ENCODE results near the gene TOM1L2. TPM values are rescaled to one million over a fixed set of nuclear protein-coding genes. Genes with fewer than 3 reads are reported as not detected.
"Not testable (repeated sequence)": the region's sequence is repeated elsewhere in the genome, so short reads cannot be mapped to it uniquely, and the experiment has no call there.

Gene TOM1L2
- total RNA-seq, 1 donor from 2014 or later, result 119 TPM

DNA sequence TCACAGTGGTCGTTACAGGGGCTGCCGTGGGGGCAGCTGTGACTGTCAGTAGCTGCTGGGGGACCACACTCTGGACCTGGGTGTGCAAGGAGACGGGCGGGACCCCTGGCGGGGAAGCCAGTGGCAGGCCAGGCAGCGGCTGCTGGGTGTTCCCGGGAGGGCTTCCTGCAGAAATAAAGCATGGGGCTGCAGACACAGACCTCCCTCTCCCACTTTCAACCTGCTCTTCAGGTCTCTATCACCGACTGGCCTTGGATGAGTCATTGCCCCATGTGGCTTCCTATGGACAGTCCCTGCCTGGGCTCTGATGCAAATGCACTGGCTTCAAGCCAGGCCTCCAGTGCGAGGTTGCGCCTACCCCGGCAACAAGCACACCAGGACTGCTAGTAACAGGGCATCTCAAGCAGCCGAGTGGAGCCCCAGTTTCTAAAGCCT, 152.6 kb downstream of the TOM1L2 start:
- peak; percentile 83 for DNase-seq (ENCODE audit: low spot score)

DNA sequence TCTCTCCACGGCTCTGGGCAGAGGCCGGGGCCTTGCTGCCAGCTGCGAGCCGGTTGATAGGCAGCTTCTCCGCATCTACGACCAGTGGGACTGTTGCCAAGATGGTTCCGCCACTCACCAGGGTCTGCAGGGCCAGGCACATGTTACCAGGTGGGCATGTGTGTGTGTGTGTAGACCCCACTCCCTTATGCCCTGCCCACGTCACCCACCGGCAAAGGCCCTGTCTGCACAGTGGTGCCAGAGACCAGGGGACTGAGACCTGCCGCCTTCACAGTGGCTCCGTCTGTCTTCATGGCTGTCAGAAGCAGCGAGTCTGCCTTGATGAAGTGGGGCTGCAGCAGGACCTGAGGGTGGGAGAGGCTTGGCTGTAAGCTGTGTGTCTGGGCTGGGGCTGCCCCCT, 153.1 kb downstream of the TOM1L2 start:
- no peak for DNase-seq (ENCODE audit: low spot score)

DNA sequence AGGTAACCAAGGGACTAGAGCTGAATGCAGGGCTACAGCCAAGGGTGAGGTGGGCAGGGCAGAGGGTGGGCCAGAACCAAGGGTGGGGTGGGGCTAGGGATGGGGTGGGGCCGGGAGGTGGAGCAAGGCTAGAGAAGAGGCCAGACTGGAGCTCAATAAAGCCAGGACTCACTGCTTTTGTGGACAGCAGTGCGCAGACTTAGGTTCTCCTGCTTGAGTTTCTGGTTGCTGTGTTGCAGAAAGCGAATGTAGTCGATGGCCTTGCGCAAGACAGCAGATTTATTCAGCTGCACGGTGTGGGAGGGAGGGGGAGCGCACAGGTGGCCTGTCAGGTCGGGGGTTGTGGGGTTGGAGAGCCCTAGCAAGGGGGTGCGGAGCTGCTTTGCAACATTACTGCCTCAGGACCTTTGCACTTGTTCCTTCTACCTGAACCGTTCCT, 154.1 kb downstream of the TOM1L2 start:
- DNase-seq (ENCODE audit: low spot score), result no peak

GRCh38 chr17:17817552-17817947, 154.7 kb downstream of the TOM1L2 start:
- no peak for DNase-seq (ENCODE audit: low spot score)

DNA sequence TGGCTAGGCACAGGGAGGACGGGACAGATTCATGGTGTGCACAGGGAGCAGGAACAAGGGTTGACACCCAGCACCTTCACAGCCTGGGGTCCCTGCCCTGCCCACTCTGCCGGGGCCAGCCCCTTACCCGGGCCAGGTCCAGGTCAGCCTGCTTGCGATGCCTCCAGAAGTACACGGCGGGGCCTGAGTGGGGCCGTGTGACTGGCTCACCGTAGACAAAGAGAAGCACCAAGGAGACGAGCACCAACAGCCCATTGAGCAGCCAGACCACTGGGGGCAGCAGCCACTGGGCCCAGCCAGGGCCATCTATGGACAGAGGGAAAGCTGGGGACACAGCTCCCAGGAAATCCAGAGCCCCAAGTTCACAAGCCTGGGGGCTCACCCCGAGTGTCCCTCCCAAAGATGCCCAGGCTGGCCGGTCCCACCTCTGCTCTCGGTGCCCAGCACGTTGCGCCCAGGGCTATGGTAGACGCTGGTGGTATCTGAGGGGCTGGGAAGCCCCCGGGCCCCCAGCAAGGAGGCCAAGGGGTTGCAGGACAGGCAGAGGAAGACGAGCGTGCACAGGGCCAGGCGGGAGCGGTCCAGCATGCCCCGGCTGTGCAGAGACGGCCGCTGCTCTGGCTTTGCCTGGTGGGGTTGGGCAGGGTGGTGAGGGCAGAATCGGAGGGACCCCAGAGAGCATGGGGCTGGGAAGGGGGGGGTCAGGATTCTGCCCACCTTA, 155.2 kb downstream of the TOM1L2 start:
- no peak for DNase-seq (ENCODE audit: low spot score)

DNA sequence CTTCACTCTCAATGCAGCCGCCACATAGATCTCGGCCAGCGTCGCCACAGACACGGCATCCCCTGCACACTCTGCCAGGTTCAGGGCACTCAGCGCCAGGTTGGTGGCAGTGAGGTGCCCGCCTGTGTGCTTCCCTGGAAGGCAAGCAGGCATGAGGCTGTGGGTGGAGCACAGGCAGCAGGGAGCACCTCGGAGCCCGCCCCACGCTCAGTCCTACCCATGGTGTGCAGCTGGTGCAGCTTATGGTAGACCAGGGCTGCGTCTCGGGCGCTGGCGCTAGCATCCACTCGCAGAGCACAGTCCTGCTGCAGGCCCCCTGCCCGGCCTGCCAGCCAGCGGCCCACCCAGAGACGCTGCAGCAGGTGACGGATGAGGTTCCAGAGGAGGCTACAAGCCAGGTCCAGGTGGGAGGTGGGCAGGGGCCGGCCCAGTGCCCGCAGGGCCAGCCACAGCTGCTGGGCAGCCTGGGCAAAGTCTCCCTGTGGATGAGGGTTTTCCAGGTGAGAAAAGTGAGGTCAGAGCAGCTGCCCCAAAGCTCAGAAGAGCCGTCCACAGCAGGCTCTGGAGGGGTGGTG, 155.9 kb downstream of the TOM1L2 start:
- no peak for DNase-seq (ENCODE audit: low spot score)

- DNase-seq (ENCODE audit: low spot score), result no peak
Measured at GRCh38 chr17:17815436-17816200, 156.6 kb downstream of the TOM1L2 start.

GRCh38 chr17:17815062-17815406, 157.2 kb downstream of the TOM1L2 start:
- DNase-seq (ENCODE audit: low spot score), result no peak

GRCh38 chr17:17814162-17815061, 157.8 kb downstream of the TOM1L2 start:
- DNase-seq (ENCODE audit: low spot score), result no peak

- no peak for DNase-seq (ENCODE audit: low spot score)
Measured at GRCh38 chr17:17813725-17814095, 158.5 kb downstream of the TOM1L2 start.

- no peak for DNase-seq (ENCODE audit: low spot score)
Measured at GRCh38 chr17:17813055-17813724, 159.0 kb downstream of the TOM1L2 start.

GRCh38 chr17:17812211-17813054, 159.8 kb downstream of the TOM1L2 start:
- DNase-seq (ENCODE audit: low spot score), result peak; percentile 85

- no peak for DNase-seq (ENCODE audit: low spot score)
Measured at GRCh38 chr17:17811381-17812210, 160.6 kb downstream of the TOM1L2 start.

GRCh38 chr17:17810895-17811248, 161.3 kb downstream of the TOM1L2 start:
- DNase-seq (ENCODE audit: low spot score), result no peak

GRCh38 chr17:17810084-17810894, 161.9 kb downstream of the TOM1L2 start:
- no peak for DNase-seq (ENCODE audit: low spot score)

DNA sequence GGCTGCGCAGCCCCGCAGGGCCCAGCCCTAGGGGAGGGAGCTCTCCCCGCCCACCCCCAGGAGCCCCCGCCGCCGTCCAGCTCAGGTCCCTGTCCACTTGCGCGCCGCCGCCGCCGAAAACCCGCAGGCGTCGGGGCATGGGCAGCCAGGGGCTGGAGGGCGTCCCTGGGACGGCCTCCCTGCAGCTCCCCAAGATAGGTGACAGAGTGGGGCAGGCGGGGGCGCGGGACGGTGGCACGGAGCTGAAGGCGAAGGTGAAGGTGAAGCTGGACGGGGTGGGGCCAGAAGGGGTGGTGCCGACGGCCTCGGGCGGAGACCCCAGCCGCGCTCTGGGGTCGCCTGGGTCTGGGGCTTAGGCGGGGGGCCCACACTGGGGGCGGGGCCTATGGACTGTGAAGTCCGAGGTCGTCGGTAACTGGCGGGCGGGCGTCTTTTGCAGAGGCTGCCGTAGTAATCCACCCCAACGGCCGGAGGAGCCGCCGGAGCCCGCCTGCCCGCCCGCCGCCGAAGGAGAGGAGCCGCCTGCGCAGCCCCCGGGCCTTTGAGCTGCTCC, 162.6 kb downstream of the TOM1L2 start:
- DNase-seq (ENCODE audit: low spot score), result no peak

DNA sequence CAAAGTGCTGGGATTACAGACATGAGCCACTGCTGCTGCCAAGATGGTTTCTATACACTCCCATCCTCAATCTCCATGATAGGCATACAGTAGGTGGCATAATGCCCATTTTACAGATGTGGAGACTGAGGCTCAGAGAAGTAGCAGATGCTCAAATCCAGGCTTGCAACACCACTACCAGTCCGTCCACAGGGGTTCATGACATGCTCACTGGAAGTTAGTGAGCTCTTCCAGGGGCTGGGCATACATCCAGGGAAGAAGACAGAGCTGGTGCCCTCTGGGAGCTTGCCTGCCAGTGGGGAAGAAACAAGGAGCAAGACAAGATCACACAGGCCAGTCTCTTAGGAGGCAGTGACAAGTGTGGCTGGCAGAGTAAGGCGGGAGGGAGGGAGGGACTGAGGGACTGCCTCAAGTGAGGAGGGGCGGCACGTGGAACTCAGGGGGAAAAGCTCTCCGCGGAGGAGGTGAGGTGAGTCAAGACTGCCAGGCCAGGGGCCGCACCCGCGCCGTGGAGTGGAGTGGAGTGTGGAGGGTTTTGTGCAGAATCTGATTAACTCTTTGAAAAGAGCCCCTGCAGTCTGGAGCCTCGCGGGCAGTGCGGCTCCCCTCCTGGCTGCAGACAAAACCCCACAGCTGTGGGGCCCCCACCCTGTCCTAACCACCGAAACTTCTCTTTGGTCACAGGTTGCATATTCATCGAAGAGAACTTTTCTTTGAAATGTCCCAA, 163.3 kb downstream of the TOM1L2 start:
- DNase-seq (ENCODE audit: low spot score), result no peak

- not testable (repeated sequence) for DNase-seq (ENCODE audit: low spot score)
Measured at GRCh38 chr17:17808200-17808599, 164.0 kb downstream of the TOM1L2 start.

Measured in ureter (tissue), 1 donor.